GM19463 (cell line): ENCODE measurements around the gene PACSIN2.
"Not testable (repeated sequence)": the region's sequence is repeated elsewhere in the genome, so short reads cannot be mapped to it uniquely, and the experiment has no call there.

Source experiments
- ATAC-seq: cut with Tn5 transposase; IDR thresholded peaks from one replicate; pipeline ENCODE4 v1.9.1; 2021; ENCODE audit warnings: mild to moderate bottlenecking, moderate library complexity; ENCODE audit not compliant: unreplicated experiment

PACSIN2 gene

DNA sequence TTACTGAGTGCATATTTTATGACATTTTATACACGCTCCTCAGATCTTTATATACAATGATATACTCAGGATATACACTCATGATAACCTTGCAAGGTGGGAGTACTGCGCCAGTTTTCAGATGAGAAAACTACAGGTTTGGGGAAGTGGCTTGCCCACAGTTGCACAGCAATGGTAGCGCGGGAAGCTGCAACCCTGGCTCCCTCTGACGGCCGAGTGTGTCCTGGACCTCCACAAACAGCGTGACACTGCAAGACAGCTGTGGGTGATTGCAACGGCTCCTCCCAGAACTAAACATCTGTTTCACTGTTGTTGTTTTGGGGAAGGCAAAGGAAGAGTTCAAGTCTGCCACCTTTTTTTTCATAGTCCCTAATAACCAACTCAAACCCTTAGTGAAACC is 47.0 kb downstream of the PACSIN2 start:
- no peak for ATAC-seq

GRCh38 chr22:42967005-42967404 is 47.9 kb downstream of the PACSIN2 start:
- ATAC-seq, result no peak

DNA sequence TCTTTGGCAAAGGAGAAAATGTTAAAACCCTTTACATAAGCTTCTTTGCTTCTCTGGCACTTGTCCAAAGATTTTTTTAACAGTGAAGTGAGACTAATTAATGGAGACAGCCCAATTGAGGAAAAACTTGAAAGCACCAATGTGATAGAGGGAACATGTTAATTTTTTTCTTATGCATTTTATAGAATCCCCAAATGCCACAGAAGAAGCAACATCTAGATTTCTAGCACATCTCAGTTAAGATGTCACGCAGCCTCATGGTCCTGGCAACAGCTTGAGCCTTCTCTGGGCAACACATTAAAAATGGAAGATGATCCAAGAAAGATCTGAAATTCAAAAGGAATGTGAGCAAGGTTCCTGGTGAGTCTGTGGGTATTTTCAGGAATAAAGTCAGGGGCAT is 48.5 kb downstream of the PACSIN2 start:
- no peak for ATAC-seq

GRCh38 chr22:42964994-42965699 is 49.8 kb downstream of the PACSIN2 start:
- no peak for ATAC-seq

DNA sequence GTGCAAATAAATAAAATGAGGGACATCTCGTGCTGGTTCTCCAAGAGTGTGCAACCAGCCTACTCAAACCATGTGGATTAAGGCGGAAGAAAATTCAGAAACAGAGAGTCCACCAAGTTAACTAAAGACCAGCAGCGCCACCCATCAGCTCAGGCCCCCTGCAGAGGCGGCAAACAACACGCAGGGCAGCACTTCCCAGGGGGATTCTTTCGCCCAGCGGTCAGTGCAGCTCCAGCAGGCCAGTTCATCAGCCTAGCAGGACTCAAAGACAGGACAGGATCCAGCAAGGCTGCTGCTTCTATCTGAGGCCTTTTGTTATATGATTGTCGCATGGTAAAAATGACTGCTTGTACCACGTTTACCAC is 51.7 kb downstream of the PACSIN2 start:
- no peak for ATAC-seq

DNA sequence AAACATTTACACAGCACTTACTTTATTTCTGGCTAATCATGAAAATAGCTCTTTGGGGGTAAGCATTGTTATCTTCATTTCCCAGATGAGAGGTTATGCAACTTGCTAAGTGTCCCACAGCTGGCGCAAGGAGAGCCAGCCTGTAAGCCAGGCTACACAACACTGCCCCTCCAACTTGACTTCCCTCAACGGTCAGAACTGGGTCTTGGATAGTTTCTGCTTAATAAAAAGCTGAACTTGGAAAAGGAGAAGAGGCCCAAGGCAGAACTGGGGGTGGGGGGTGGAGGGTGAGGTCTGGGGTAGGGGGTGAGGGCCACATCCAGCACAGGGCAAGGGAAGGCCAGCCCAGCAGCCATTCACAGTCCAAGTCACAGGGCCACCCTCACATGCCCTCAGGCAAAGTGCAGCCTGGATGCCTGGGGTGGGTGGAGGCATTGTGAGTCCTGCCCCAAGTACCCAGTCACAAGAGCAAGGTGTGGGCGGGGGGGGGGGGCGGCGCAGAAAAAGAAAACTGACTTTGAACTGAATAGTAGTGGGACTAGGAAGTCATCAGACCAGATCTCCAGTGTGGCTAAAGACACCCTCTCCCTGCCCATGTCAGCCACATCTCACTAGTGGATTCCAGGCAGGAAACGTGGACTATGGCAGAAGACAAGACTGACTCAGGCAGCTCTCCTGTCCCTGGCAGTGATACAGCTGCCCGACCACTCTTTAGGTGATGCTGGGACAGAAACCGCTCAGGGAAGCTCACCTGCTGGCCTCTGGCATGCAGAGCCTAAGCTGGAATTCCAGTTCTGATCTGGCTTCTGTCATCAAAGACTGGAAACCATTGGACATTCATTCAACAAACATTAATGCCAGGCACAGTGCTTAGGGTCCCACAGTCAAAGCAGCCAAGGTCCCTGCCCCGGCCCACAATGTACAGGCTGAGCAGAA is 52.4 kb downstream of the PACSIN2 start:
- ATAC-seq, result no peak

DNA sequence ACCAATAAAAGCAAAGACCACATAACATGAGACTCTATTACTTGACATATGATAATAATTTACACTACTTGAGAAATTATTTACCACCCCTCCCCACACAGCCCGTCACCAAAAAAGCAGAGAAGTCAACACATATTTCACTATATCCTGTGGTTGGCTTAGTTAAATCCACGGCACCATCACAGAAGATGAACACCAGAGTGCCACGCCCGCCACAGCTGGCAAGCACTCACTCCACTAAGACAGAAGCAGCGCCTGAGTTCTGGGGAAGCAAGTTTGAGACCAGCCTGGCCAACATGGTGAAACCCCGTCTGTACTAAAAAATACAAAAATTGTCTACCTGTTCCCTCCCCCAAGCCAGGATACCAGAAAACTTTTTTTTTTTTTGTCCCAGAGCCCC is 53.1 kb downstream of the PACSIN2 start:
- ATAC-seq, result no peak

- not testable (repeated sequence) for ATAC-seq
These were observed 53.6 kb downstream of the PACSIN2 start for GRCh38 chr22:42961400-42961690.

DNA sequence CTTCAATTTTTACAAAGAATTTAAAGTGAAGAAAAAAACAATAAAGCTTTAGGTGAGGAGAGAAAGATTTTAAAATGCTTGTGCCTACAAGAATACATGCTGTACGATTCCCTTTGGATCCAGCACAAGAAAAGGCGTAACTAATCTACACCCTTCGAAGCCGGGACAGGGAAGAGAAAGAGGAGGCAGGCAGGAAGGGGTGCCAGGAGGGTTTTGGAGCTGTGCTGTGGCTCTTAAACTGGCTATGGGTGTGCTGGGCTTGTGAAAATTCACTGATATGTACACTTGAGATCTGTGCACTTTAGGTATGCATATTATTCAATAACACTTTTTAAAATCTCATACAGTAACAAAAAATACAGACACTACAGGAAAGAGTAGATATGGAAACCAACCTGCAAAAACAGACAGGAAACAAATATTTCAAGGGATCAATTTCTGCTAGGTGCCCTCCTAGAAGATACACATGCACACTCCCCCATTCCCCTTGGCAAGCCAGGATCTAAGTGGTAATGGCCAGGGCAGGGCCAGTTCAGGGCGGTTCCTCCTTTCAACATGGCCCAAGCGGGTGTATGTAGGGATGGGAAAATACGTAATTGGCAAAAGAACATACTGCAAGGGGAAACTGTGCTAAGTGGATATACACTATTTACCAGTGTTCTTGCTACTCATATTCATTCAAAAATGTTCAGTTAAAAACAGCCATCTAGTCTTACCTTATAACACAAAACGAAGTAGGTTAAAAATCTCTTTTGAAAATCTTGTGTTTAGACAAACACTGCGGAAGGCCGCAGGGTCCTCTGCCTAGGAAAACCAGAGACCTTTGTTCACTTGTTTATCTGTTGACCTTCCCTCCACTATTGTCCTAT is 54.2 kb downstream of the PACSIN2 start:
- no peak for ATAC-seq

DNA sequence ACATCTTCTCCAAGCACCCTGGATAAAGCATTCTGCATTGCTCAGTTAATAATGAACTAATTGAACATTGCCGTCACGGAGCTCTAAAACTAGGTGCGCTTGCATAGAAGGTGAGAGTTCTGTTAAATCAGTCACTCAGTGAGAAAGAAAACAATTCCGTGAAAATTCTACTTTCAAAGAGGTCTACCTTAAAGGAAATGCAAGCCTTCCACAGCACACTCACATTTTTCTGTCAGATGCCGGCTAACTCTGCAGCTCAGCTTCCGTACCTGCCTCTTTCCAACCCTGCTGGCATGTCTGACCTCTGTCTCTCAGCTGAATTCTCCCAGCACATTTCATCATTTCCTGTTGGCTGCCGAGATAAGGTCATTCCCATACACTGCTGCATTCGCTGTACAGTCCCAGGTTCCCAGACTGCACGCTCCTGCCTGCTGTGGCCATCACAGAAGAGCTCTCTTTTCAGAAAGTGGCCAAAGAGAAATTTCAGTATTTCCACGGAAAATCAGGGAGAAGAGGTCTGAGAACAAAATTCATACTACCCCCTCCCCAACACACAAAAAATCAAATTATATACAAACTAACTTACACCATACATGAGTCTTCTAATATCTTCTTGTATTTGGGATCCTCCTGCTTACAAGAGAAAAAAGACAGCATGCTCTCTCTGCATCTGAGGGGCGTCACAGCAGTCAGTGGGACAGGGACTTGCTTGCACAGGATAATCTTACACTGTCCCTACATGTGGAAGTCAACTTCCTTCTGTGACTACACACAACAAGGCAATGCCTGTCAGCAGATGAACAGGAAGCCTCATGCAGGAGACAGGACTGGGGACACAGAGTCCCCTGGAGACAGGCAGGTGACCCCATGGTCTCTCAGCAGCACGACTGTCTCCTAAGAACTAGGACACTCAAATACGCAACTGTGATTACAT is 55.1 kb downstream of the PACSIN2 start:
- no peak for ATAC-seq

DNA sequence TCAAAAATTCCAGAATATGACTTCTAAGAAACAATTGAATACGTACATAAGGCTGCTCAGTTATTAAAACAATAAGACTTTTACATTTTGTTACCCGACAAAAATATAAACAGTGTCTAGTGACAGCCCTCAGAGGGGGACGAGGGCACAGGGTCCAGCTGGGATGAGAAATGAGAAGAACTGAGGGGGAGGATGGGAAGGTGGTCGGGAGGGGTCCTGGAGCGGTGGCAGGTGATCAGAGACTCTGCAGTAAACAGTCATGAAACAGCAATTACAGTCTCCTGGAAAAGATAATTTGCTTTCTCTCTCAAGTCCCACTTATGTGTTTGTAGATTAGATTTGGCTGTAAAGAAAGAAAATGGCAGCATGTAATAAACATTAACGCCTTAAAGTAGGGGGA is 56.0 kb downstream of the PACSIN2 start:
- ATAC-seq, result no peak

GRCh38 chr22:42957958-42958357 is 57.0 kb downstream of the PACSIN2 start:
- ATAC-seq, result no peak

- no peak for ATAC-seq
These were observed 57.4 kb downstream of the PACSIN2 start for GRCh38 chr22:42957544-42957943.

- no peak for ATAC-seq
These were observed 59.1 kb downstream of the PACSIN2 start for GRCh38 chr22:42955848-42956247.

DNA sequence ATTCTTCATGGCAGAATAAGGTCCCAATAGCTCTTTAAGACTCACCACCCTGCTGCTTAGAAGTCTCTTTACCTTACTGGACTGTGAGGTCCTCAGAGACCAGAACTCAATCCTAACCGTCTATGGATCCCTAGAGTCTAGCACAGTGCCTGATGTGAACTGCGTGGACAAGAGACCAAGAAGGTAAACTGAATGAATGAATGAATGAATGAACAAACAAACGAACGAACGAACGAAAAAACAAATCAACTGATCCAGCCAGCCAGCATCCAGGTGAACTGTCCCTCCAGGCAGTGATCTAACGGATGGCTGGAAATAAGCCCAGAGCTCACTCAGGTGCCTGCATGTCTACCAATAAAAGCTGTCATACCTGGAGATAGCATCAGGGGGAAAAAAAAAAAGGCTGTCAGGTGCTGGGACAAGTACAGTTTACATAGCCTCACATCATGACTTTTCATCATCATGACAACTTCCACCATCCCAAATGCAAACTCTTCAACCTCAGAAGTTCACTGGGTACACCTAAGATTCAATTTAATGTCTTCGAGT is 59.8 kb downstream of the PACSIN2 start:
- ATAC-seq, result no peak

DNA sequence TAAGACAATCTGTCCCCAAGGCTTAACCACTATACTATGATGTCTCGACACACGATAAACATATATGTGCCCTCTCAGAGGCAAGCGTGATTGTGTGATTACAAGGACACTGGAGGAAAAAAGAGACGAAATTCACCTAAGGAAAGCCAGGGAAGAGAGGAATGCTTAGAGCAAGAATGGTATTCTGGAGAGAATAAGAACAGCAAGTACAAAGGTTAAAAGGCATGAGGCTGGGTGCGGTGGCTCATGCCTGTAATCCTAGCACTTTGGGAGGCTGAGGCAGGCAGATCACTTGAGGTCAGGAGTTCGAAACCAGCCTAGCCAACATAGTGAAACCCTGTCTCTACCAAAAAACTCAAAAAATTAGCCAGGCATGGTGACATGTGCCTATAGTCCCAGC is 61.2 kb downstream of the PACSIN2 start:
- not testable (repeated sequence) for ATAC-seq

GRCh38 chr22:42951093-42951710 is 63.7 kb downstream of the PACSIN2 start:
- ATAC-seq, result no peak

- ATAC-seq, result no peak
These were observed 64.7 kb downstream of the PACSIN2 start for GRCh38 chr22:42950281-42950680.

GRCh38 chr22:42949159-42949558 is 65.8 kb downstream of the PACSIN2 start:
- ATAC-seq, result no peak

DNA sequence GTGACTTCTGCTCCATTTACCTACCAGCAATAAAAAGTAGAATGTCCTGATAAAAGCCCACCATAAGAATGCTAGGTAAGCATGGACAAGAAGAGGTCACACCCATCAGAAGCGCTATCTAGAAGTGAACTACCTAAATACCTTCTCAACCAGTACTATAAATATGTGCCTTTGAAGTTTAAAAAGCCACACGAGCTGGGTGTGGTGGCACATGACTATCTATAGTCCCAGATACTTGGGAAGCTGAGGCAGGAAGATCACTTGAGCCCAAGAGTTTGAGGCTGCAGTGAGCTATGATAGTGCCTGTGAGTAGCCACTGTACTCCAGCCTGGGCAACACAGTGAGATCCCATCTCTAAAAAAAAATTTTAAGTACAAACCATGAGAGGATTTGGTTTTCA is 66.7 kb downstream of the PACSIN2 start:
- ATAC-seq, result no peak
